ENCODE measurements around the gene RALGPS2.

DNA sequence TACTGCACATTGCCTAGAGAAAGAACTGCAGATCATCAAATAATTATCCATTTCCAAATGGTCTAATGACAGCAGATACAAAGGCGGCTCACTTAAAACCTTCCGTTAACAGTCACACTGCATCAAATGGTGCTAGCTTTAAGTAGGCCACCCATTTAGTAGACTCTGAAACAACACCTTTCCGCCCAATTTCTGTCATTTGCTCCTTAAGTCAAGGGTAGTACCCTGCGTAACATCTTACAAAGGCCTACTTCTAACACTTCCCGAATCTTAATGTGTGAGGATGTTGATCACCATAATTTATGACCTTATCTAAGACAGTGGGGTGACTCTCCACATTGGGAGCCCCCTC lies 692 bp upstream of the RALGPS2 start:
- TF ChIP-seq, protein P1, sequence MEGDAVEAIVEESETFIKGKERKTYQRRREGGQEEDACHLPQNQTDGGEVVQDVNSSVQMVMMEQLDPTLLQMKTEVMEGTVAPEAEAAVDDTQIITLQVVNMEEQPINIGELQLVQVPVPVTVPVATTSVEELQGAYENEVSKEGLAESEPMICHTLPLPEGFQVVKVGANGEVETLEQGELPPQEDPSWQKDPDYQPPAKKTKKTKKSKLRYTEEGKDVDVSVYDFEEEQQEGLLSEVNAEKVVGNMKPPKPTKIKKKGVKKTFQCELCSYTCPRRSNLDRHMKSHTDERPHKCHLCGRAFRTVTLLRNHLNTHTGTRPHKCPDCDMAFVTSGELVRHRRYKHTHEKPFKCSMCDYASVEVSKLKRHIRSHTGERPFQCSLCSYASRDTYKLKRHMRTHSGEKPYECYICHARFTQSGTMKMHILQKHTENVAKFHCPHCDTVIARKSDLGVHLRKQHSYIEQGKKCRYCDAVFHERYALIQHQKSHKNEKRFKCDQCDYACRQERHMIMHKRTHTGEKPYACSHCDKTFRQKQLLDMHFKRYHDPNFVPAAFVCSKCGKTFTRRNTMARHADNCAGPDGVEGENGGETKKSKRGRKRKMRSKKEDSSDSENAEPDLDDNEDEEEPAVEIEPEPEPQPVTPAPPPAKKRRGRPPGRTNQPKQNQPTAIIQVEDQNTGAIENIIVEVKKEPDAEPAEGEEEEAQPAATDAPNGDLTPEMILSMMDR (IDR thresholded peaks at IDR 0.05), result no peak
- TF ChIP-seq POLR2A (IDR thresholded peaks at IDR 0.05), result no peak

Data from sigmoid colon (tissue), 3 donors.